OCI-LY7 (cell line): ENCODE data around the gene GPRIN3. TPM values are rescaled to one million over a fixed set of nuclear protein-coding genes. Genes with fewer than 3 reads are reported as not detected.

ENCODE experiments used
- BruUV-seq: library from RNA; stranded (reverse); fragments of 400-500 nt; replicated peaks from 2 replicates; lab custom pipeline; 2021; lab: Mats Ljungman, UMichigan
- CTCF ChIA-PET: fragments of 300-600 bp; sonication (Branson Sonifier 250); formaldehyde crosslinking; loops from one replicate; lab custom pipeline; 2022; ENCODE audit warnings: antibody characterized with exemption; ENCODE audit not compliant: unreplicated experiment; lab: Charles Lee
- POLR2A ChIA-PET: fragments of 300-600 bp; sonication (Branson Sonifier 250); formaldehyde crosslinking; loops from one replicate; lab custom pipeline; 2022; ENCODE audit warnings: antibody characterized with exemption; lab: Charles Lee
- DNase-seq: peaks from one replicate; pipeline ENCODE4 v3.0.0-alpha.2; 2015; ENCODE audit warnings: low spot score
- H2AFZ ChIP-seq: fragments of 200-600 bp; sonication (generic), shearing (Covaris generic); 2 replicates; pipeline ENCODE4 v1.6.1; 2014; ENCODE audit warnings: mild to moderate bottlenecking, antibody characterized with exemption, low read length, moderate library complexity
- H3K27ac ChIP-seq: fragments of 200-600 bp; sonication (generic); 2 replicates; pipeline ENCODE4 v1.5.1; 2014; ENCODE audit warnings: mixed run types, low read depth, mild to moderate bottlenecking, moderate library complexity, low read length, inconsistent platforms; ENCODE audit not compliant: poor library complexity, severe bottlenecking
- H3K36me3 ChIP-seq: fragments of 200-600 bp; sonication (generic); 2 replicates; pipeline ENCODE4 v1.6.1; 2014; ENCODE audit warnings: mild to moderate bottlenecking, antibody characterized with exemption, low read length, moderate library complexity, mixed read lengths; ENCODE audit not compliant: insufficient read depth
- H3K4me1 ChIP-seq: fragments of 200-600 bp; sonication (generic); 2 replicates; pipeline ENCODE4 v1.5.1; 2014; ENCODE audit warnings: mild to moderate bottlenecking, low read length; ENCODE audit not compliant: insufficient read depth, poor library complexity, severe bottlenecking
- H3K4me2 ChIP-seq: fragments of 200-600 bp; sonication (generic); 2 replicates; pipeline ENCODE4 v1.6.1; 2014; ENCODE audit warnings: mild to moderate bottlenecking, low read length
- H3K4me3 ChIP-seq: fragments of 200-600 bp; sonication (generic); 2 replicates; pipeline ENCODE4 v1.5.1; 2014; ENCODE audit warnings: mild to moderate bottlenecking, low read depth, low read length; ENCODE audit not compliant: poor library complexity, severe bottlenecking
- H3K79me2 ChIP-seq: fragments of 200-600 bp; sonication (generic); 2 replicates; pipeline ENCODE4 v1.6.1; 2016; ENCODE audit warnings: low read depth, mild to moderate bottlenecking, low read length, moderate library complexity, mixed read lengths; ENCODE audit not compliant: insufficient read depth
- H3K9me2 ChIP-seq: fragments of 200-600 bp; sonication (generic); 2 replicates; pipeline ENCODE4 v1.6.1; 2016; ENCODE audit warnings: mild to moderate bottlenecking, low read length, mixed read lengths; ENCODE audit not compliant: insufficient read depth
- H3K9me3 ChIP-seq: fragments of 200-600 bp; sonication (generic); 2 replicates; pipeline ENCODE4 v1.6.1; 2014; ENCODE audit warnings: mild to moderate bottlenecking, mixed run types, low read length, mixed read lengths
- H4K20me1 ChIP-seq: fragments of 200-600 bp; sonication (generic); 2 replicates; pipeline ENCODE4 v1.6.1; 2014; ENCODE audit warnings: mild to moderate bottlenecking, antibody characterized with exemption, low read length, moderate library complexity, mixed read lengths; ENCODE audit not compliant: insufficient read depth
- CTCF ChIP-seq: fragments of 200-600 bp; sonication (generic); conservative IDR thresholded peaks from 2 replicates; pipeline ENCODE4 v1.5.1; 2014; ENCODE audit warnings: mild to moderate bottlenecking, antibody characterized with exemption, low read length, moderate library complexity, mixed read lengths
- EZH2phosphoT487 ChIP-seq: fragments of 200-600 bp; sonication (generic); IDR thresholded peaks from 2 replicates; pipeline ENCODE4 v1.6.1; 2018; ENCODE audit warnings: low read depth, borderline replicate concordance, mild to moderate bottlenecking, mixed run types, antibody characterized with exemption, low read length, moderate library complexity, mixed read lengths
- intact Hi-C: fragments of 100-400 bp; cut with micrococcal nuclease; formaldehyde crosslinking; loops from one replicate; pipeline ENCODE4 v1.10.0; 2022; ENCODE audit not compliant: unreplicated experiment
- total RNA-seq, 2 experiments: library from RNA; depleted of rRNA in 1 of 2; stranded (reverse); fragments of >200 nt in 1 of 2; shearing (Covaris generic) in 1 of 2; gene quantifications; 2 replicates each; pipeline ENCODE4 v1.2.3, GENCODE V29; 2014 to 2022

The GPRIN3 gene
- total RNA-seq, 2 experiments from 2014 or later, result 4.6 to 9.3 TPM

DNA sequence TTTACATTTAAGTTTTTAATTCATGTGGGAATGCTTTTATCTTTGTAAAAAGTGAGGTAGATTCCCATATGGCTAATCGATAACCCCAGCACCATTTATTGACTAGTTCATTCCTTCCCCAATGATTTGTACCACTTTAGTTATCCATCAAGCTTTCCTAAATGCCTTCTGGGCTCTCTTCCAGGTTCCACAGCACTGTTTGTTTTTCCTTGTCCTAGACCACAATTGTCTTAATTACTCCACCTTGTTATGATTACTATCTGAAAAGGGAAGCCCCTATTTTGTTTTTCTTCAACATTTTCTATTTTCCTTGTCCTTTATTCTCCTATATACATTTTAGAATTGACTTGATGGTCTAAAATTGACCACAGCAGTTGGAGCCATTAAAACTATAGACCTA is 48.5 kb upstream of the GPRIN3 start:
- no peak overlapping the region for H3K4me3 ChIP-seq
- H3K79me2 ChIP-seq, result no peaks in the 10 kb centered on the region
- H3K4me1 ChIP-seq, result no peaks in the 10 kb centered on the region
- no peaks in the 10 kb centered on the region for H3K36me3 ChIP-seq
- H2AFZ ChIP-seq, result no peak overlapping the region
- CTCF ChIA-PET, result no interaction called here
- H3K27ac ChIP-seq, result no peak overlapping the region
- no peaks in the 10 kb centered on the region for H4K20me1 ChIP-seq
- POLR2A ChIA-PET, result no interaction called here
- no peak for DNase-seq
- intact Hi-C loops, result no loop called here
- no TSS peak for BruUV-seq
- TF ChIP-seq CTCF (no peak), EZH2phosphoT487 (no peak)
- H3K9me2 ChIP-seq, result no peaks in the 10 kb centered on the region
- H3K9me3 ChIP-seq, result no peaks in the 10 kb centered on the region
- H3K4me2 ChIP-seq, result no peak overlapping the region

DNA sequence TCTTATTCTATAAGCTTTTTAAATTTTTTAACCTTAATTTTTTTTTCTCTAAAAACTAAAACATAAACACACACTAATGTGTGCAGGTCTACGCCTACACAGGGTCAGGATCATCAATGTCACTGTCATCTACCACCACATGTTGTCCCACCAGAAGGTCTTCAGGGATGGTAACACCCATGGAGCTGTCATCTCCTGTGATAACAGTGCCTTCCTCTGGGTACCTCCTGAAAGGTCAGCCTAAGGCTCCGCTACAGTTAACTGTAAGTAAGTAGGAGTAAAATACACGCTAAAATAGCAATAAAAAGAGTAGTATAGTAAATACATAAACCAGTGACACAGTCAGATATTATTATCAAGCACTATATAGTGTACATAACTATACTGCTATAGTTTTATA is 45.9 kb upstream of the GPRIN3 start:
- DNase-seq, result peak; percentile 44

More for the DNA sequence above, 45.9 kb upstream of the GPRIN3 start:
- no peak for TF ChIP-seq EZH2phosphoT487
- peak; percentile 52 for TF ChIP-seq CTCF
- POLR2A ChIA-PET, result interaction anchor here (0.7 to 1.1 kb wide), 4 partner anchors 9 to 127 kb away, joined by 3 to 5 read pairs (median 4); no protein-coding TSS in a partner anchor
- Histone ChIP-seq H3K79me2 (no peaks in the 10 kb centered on the region), H3K27ac (no peak overlapping the region), H4K20me1 (no peaks in the 10 kb centered on the region), H3K4me1 (no peaks in the 10 kb centered on the region), H3K36me3 (no peaks in the 10 kb centered on the region), H3K4me2 (no peak overlapping the region), H3K9me2 (no peaks in the 10 kb centered on the region), H2AFZ (no peak overlapping the region), H3K4me3 (no peak overlapping the region), H3K9me3 (no peaks in the 10 kb centered on the region)
- intact Hi-C loops, result loop anchor here (2.0 kb wide), 1 partner anchor 125 kb away; no protein-coding TSS in a partner anchor
- BruUV-seq, result no TSS peak
- CTCF ChIA-PET, result no interaction called here
